Esophagus squamous epithelium (tissue), 5 donors: ENCODE results near the gene KCNA5. TPM values are rescaled to one million over a fixed set of nuclear protein-coding genes. Genes with fewer than 3 reads are reported as not detected.

ENCODE experiments used
- DNase-seq: peaks from one replicate; lab custom pipeline; 2025; lab: John Stamatoyannopoulos, UW
- H3K27ac ChIP-seq, 4 donors: fragments of 200-600 bp; sonication (generic); one replicate each; pipeline ENCODE4 v1.5.1; 2016 to 2019; ENCODE audit warnings: mild to moderate bottlenecking in 1 of 4
- H3K27me3 ChIP-seq, 4 donors: fragments of 200-600 bp; sonication (generic); 1 replicate in 3 of 4; 2 replicates in 1 of 4; pipeline versions ENCODE4 v1.5.1 to v1.6.0; 2017 to 2021; ENCODE audit warnings: antibody characterized with exemption in 1 of 4
- H3K36me3 ChIP-seq, 3 donors: fragments of 200-600 bp; sonication (generic); one replicate each; pipeline ENCODE4 v1.5.1; 2016 to 2019
- H3K4me1 ChIP-seq, 3 donors: fragments of 200-600 bp; sonication (generic); one replicate each; pipeline ENCODE4 v1.5.1; 2017 to 2019
- H3K4me3 ChIP-seq, 4 donors: fragments of 200-600 bp; sonication (generic); 1 replicate in 3 of 4; 2 replicates in 1 of 4; pipeline ENCODE4 v1.5.1; 2016 to 2019; ENCODE audit warnings: mild to moderate bottlenecking in 2 of 4, moderate library complexity in 1 of 4
- H3K9me3 ChIP-seq, 3 donors: fragments of 200-600 bp; sonication (generic); one replicate each; pipeline ENCODE4 v1.5.1; 2016 to 2019
- CTCF ChIP-seq, 6 experiments: fragments of 450-650 bp in 4 of 6; fragments of 200-600 bp in 2 of 6; sonication (generic) in 2 of 6; IDR thresholded peaks; one replicate each; pipeline ENCODE4 v1.5.1; 2016 to 2019; ENCODE audit warnings: antibody characterized with exemption in 6 of 6, mild to moderate bottlenecking in 4 of 6, moderate library complexity in 4 of 6
- POLR2A ChIP-seq, 4 donors: fragments of 450-650 bp; IDR thresholded peaks; one replicate each; pipeline ENCODE4 v1.6.1; 2017; ENCODE audit warnings: antibody characterized with exemption in 4 of 4, mild to moderate bottlenecking in 4 of 4, moderate library complexity in 3 of 4
- WGBS, 2 donors: methylation state at CpG; one replicate each; pipeline ENCODE4 v1.1.5; 2018; 5-methylcytosine and 5-hydroxymethylcytosine counted together
- intact Hi-C: fragments of 100-400 bp; cut with DNase I; formaldehyde crosslinking; loops from one replicate; pipeline ENCODE4 v1.15.0; 2022
- total RNA-seq, 4 donors: library from RNA; depleted of rRNA; stranded (reverse); fragments of >200 nt; gene quantifications; one replicate each; pipeline ENCODE4 v1.1.0, GENCODE V29; 2016
- donor health status: DM: yes; HTN: yes; CAD: no.

KCNA5 gene
- total RNA-seq, 4 donors from 2014 or later = 0.13 to 8.2 (median 1.8) TPM; not detected in 1

GRCh38 chr12:5087831-5088554, 44.3 kb downstream of the KCNA5 start:
- Histone ChIP-seq H3K27ac (no peak overlapping the region), H3K36me3 (no peaks in the 10 kb centered on the region), H3K9me3 (no peaks in the 10 kb centered on the region), H3K4me3 (no peak overlapping the region), H3K27me3 (peaks cover 0 to 42% (median 0%) of the 10 kb centered on the region in 4 donors), H3K4me1 (no peaks in the 10 kb centered on the region)
- intact Hi-C loops = no loop called here
- WGBS, 2 donors = 86 to 87% methylated on average over 10 to 14 of the region's 16 CpGs
- TF ChIP-seq POLR2A (IDR thresholded peaks at IDR 0.05) (no peak), CTCF (IDR thresholded peaks at IDR 0.05) (no peak)
- no peak for DNase-seq

GRCh38 chr12:5088586-5089264, 45.0 kb downstream of the KCNA5 start:
- TF ChIP-seq POLR2A (IDR thresholded peaks at IDR 0.05) (no peak), CTCF (IDR thresholded peaks at IDR 0.05) (no peak)
- Histone ChIP-seq H3K4me3 (no peak overlapping the region), H3K36me3 (no peaks in the 10 kb centered on the region), H3K27ac (no peak overlapping the region), H3K4me1 (no peaks in the 10 kb centered on the region), H3K27me3 (peaks cover 0 to 37% (median 0%) of the 10 kb centered on the region in 4 donors), H3K9me3 (no peaks in the 10 kb centered on the region)
- 72 to 81% methylated on average over 2 to 16 of the region's 18 CpGs for WGBS, 2 donors
- intact Hi-C loops = no loop called here
- DNase-seq = no peak

- Histone ChIP-seq H3K27ac (no peak overlapping the region), H3K27me3 (peaks cover 0 to 45% (median 0%) of the 10 kb centered on the region in 4 donors), H3K36me3 (no peaks in the 10 kb centered on the region), H3K4me1 (peaks cover 0 to 7% (median 0%) of the 10 kb centered on the region in 3 donors), H3K9me3 (no peaks in the 10 kb centered on the region), H3K4me3 (no peak overlapping the region)
- intact Hi-C loops = no loop called here
- 73 to 89% methylated on average over 1 of the region's 1 CpG for WGBS, 2 donors
- TF ChIP-seq POLR2A (IDR thresholded peaks at IDR 0.05) = no peak
- TF ChIP-seq CTCF (IDR thresholded peaks at IDR 0.05) = no peak
- DNase-seq = no peak
Observed at GRCh38 chr12:5094551-5094950, 50.9 kb downstream of the KCNA5 start.

GRCh38 chr12:5094986-5095385, 51.3 kb downstream of the KCNA5 start:
- Histone ChIP-seq H3K36me3 (no peaks in the 10 kb centered on the region), H3K27me3 (peaks cover 0 to 48% (median 0%) of the 10 kb centered on the region in 4 donors), H3K4me1 (peaks cover 0 to 7% (median 0%) of the 10 kb centered on the region in 3 donors), H3K4me3 (no peak overlapping the region), H3K9me3 (no peaks in the 10 kb centered on the region), H3K27ac (no peak overlapping the region)
- intact Hi-C loops = no loop called here
- no peak for DNase-seq
- WGBS, 2 donors = 73 to 100% methylated on average over 1 to 3 of the region's 3 CpGs
- TF ChIP-seq CTCF (IDR thresholded peaks at IDR 0.05) (no peak), POLR2A (IDR thresholded peaks at IDR 0.05) (no peak)

Other genes starting within 250 kb of the KCNA5 start
- gene KCNA1, start 134.0 kb upstream of the KCNA5 start, total RNA-seq = not detected